Left lung (tissue), 10 donors: Measurements from ENCODE around the gene CT47C1. TPM values are rescaled to one million over a fixed set of nuclear protein-coding genes. Genes with fewer than 3 reads are reported as not detected.
A peak's percentile ranks its signal among the peaks of the same experiment; 100 is the strongest.

Source experiments
- ATAC-seq: fragments of 200-7000 bp; cut with Tn5 transposase; one replicate; pipeline ENCODE4 v1.9.1; 2020; ENCODE audit warnings: moderate library complexity
- DNase-seq, 4 donors: peaks; one replicate each; pipeline ENCODE4 v3.0.0-alpha.2; 2013 to 2020
- H3K27ac ChIP-seq, 2 donors: fragments of 200-600 bp; sonication (generic) in 1 of 2; one replicate each; pipeline versions ENCODE4 v1.5.0 to v1.8.0; 2020 to 2021
- H3K27me3 ChIP-seq, 2 donors: fragments of 200-600 bp; sonication (generic) in 1 of 2; one replicate each; pipeline versions ENCODE4 v1.5.0 to v1.8.0; 2020 to 2021
- H3K36me3 ChIP-seq, 2 donors: fragments of 200-600 bp; sonication (generic) in 1 of 2; one replicate each; pipeline versions ENCODE4 v1.5.0 to v1.8.0; 2020 to 2021
- H3K4me1 ChIP-seq, 2 donors: fragments of 200-600 bp; one replicate each; pipeline ENCODE4 v1.8.0; 2021
- H3K4me3 ChIP-seq, 2 donors: fragments of 200-600 bp; sonication (generic) in 1 of 2; one replicate each; pipeline versions ENCODE4 v1.5.0 to v1.8.0; 2020 to 2021; ENCODE audit warnings: mild to moderate bottlenecking in 1 of 2
- H3K9me3 ChIP-seq, 2 donors: fragments of 200-600 bp; sonication (generic) in 1 of 2; one replicate each; pipeline versions ENCODE4 v1.5.0 to v1.8.0; 2020 to 2021
- intact Hi-C, 2 donors: fragments of 100-400 bp; cut with DNase I; formaldehyde crosslinking; loops; one replicate each; pipeline versions ENCODE4 v1.11.2 to v1.14.2; 2022
- polyA plus RNA-seq, 6 donors: library from polyadenylated mRNA; unstranded; fragments of 120-200 nt; gene quantifications; one replicate each; pipeline ENCODE4 v1.2.1, GENCODE V29; 2013; ENCODE audit not compliant: insufficient read length in 6 of 6
- total RNA-seq, 2 donors: library from RNA; stranded (reverse); fragmentation: NEBNext Ultra II Directional; extraction: Animal tissue kit (Norgen Biotek cat#: 25700); gene quantifications; one replicate each; pipeline ENCODE4 v1.2.1, GENCODE V29; 2021
- TF ChIP-seq, protein P1 (sequence below), 2 donors: fragments of 200-600 bp; sonication (generic) in 1 of 2; IDR thresholded peaks; one replicate each; pipeline versions ENCODE4 v1.5.0 to v1.8.0; 2021; ENCODE audit warnings: antibody characterized with exemption in 2 of 2
- donor health status: DM: no; HTN: yes; CAD: no.
- donor health status: DM: no; HTN: no; CAD: no.

Gene CT47C1
- total and polyA plus RNA-seq, 8 donors: not detected

DNA sequence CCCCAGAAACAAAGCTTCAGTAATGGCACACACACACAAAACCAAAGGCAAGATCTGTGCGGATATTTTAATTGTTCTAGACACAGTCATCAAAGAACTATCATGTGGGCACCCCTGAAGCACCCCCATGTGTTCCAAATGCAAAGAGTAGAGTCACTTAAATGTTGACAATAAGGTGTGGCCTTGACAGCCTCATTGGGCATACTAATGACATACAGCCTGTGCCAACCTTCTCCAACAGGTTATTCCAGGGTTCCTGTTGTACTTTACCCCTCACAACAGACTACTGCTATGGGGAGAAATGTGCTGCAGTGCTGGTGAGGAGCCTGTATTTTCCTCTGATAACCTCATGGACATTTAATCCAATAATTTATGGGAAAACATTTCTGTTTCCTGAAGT is 29.8 kb upstream of the CT47C1 start:
- TF ChIP-seq, protein P1, sequence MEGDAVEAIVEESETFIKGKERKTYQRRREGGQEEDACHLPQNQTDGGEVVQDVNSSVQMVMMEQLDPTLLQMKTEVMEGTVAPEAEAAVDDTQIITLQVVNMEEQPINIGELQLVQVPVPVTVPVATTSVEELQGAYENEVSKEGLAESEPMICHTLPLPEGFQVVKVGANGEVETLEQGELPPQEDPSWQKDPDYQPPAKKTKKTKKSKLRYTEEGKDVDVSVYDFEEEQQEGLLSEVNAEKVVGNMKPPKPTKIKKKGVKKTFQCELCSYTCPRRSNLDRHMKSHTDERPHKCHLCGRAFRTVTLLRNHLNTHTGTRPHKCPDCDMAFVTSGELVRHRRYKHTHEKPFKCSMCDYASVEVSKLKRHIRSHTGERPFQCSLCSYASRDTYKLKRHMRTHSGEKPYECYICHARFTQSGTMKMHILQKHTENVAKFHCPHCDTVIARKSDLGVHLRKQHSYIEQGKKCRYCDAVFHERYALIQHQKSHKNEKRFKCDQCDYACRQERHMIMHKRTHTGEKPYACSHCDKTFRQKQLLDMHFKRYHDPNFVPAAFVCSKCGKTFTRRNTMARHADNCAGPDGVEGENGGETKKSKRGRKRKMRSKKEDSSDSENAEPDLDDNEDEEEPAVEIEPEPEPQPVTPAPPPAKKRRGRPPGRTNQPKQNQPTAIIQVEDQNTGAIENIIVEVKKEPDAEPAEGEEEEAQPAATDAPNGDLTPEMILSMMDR (IDR thresholded peaks at IDR 0.05): no peak
- ATAC-seq: no peak

DNA sequence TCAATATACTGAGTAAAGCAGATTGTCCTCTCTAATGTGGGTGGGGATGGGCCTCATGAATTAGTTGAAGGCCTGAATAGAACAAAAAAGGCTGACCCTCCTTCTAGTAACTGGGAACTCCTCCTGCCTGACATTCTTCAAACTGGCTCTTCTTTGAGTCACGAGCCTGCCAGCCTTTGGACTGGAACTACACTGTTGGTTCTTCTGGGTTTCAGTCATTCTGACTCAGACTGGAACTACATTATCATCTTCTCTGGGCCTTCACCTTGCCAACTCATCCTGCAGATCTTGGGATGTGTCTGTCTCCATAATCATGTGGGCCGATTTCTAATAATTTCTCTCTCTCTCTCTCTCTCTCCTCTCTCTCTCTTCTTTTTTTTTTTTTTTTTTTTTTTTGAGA is 26.9 kb upstream of the CT47C1 start:
- H3K9me3 ChIP-seq: no peaks in the 10 kb centered on the region
- H3K36me3 ChIP-seq: no peaks in the 10 kb centered on the region
- peaks cover 0 to 2% of the 10 kb centered on the region in 2 donors for H3K4me1 ChIP-seq
- H3K27me3 ChIP-seq: no peaks in the 10 kb centered on the region
- H3K27ac ChIP-seq: no peak overlapping the region
- H3K4me3 ChIP-seq: no peak overlapping the region
- DNase-seq: no peak
- intact Hi-C loops: no loop called here
- TF ChIP-seq, protein P1 (IDR thresholded peaks at IDR 0.05): no peak
- no peak for ATAC-seq

More for the DNA sequence above, 29.8 kb upstream of the CT47C1 start:
- no peak overlapping the region for H3K4me3 ChIP-seq
- no peaks in the 10 kb centered on the region for H3K36me3 ChIP-seq
- no peak overlapping the region for H3K27ac ChIP-seq
- DNase-seq: no peak
- peaks cover 0 to 8% of the 10 kb centered on the region in 2 donors for H3K4me1 ChIP-seq
- H3K9me3 ChIP-seq: no peaks in the 10 kb centered on the region
- H3K27me3 ChIP-seq: no peaks in the 10 kb centered on the region
- intact Hi-C loops: no loop called here

DNA sequence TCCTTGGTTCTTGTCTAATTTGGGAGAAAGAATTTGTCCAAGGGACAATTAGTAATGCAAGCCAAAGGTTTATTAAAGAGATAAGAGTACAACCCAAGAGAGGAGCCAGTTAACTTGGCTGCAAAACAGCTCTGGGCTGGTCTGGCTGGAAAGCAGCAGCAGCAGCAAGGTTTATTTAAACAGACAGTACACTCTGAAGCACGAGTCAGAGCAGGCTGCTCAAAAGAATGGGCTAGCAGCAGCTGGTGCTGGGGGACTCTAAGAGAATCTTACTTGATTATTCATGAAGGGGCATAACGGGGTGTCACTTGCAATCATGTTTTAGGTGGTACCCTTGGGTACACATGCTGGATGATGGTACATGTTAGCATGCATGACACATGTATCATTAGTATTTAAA is 17.1 kb upstream of the CT47C1 start:
- intact Hi-C loops: no loop called here
- Histone ChIP-seq H3K27me3 (peaks cover 0 to 12% of the 10 kb centered on the region in 2 donors), H3K4me1 (no peaks in the 10 kb centered on the region), H3K9me3 (no peaks in the 10 kb centered on the region), H3K4me3 (no peak overlapping the region), H3K36me3 (no peaks in the 10 kb centered on the region), H3K27ac (no peak overlapping the region)
- DNase-seq: no peak
- TF ChIP-seq, protein P1 (IDR thresholded peaks at IDR 0.05): no peak
- ATAC-seq: peak; percentile 26

DNA sequence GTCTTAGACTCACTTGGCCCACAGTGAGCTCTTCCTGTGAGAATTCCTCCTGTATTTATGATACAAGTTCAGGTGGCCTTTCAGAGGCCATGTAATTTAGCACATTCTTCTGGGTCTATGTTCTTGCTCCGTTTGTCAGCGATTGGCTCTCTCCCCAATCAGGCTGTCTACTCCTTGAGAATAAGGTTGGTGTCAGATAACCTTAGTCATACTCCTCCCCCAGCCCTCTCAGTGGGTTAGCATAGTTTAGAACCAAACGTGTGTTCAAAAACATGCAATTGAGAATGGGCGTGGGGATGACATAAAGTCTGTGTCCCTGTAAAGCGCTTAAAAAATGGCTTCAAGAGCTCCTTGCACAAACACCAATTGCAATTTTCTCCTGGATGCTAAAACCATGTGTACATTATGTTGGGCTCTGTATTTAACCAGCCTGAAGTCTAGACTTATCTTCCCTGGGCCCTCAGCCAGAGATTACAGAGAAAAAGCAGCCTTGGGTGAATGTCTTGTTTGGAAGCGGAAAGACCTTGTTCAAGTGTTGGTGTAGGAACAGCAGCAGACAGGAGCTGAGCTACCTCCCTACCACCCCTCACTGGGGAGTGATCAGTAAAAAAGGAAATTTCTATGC is 9.9 kb upstream of the CT47C1 start:
- TF ChIP-seq, protein P1 (IDR thresholded peaks at IDR 0.05): no peak
- no peaks in the 10 kb centered on the region for H3K4me1 ChIP-seq
- DNase-seq: peak in 1 of 4 donors; percentile 12
- intact Hi-C loops: no loop called here
- H3K27ac ChIP-seq: no peak overlapping the region
- no peaks in the 10 kb centered on the region for H3K36me3 ChIP-seq
- no peak overlapping the region for H3K4me3 ChIP-seq
- peaks cover 0 to 14% of the 10 kb centered on the region in 2 donors for H3K27me3 ChIP-seq
- peak; percentile 69 for ATAC-seq
- no peaks in the 10 kb centered on the region for H3K9me3 ChIP-seq

DNA sequence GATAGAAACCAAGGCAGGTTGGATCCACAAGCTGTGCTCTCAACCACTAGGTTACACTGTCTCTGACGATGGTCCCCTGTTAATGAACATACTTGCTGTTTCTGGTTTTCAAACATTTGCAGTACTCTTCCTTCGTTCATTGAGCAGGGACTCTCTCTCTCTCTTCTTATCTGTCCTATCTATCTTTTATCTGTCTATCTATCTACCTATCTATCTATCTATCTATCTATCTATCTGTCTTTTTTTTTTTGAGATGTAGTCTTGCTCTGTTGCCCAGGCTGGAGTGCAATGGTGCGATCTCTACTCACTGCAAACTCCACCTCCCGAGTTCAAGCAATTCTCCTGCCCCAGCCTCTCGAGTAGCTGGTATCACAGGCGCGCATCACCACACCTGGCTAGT is 9.4 kb upstream of the CT47C1 start:
- TF ChIP-seq, protein P1 (IDR thresholded peaks at IDR 0.05): no peak
- peaks cover 0 to 14% of the 10 kb centered on the region in 2 donors for H3K27me3 ChIP-seq

More for the DNA sequence above, 9.4 kb upstream of the CT47C1 start:
- Histone ChIP-seq H3K4me1 (no peaks in the 10 kb centered on the region), H3K4me3 (no peak overlapping the region), H3K9me3 (no peaks in the 10 kb centered on the region), H3K36me3 (no peaks in the 10 kb centered on the region), H3K27ac (no peak overlapping the region)
- DNase-seq (no peak), ATAC-seq (no peak)
- intact Hi-C loops: no loop called here
